ENCODE data around the gene AUTS2.

DNA sequence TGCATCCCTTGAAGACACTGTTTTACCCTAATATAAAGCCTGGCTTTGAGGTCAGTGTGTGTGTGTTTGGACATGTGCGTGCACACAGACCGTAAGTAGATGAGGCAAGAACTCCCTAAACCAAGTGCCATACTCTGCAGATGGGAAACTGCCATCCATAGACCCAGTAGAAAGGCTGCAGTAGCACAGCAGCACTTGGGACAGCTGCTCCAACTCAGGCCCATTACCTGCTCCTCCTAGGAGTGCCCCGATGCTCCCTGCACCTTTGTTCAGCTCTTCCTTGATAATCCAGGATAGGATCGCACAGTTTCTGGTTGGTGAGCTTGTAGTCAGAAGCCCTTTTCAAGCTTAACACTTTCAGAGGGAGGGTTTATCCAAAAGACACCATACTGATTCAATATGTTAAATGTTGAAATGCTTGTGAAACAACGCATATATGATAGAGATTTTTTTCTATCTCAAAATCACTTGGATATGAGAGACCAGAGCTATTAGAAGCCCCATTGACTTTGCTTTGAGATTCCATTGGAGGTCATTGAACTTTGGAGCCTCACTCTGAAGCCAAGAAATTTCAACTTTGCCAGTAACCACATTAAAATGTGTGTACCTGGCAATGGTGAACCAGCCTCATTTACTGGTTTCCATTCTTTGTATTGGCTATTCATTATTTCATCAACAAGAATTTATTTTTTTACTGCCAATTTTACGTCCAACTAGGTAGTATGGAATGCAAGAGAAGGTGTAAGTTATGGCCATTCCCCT, 776.7 kb downstream of the AUTS2 start:
- TF ChIP-seq, protein P1, sequence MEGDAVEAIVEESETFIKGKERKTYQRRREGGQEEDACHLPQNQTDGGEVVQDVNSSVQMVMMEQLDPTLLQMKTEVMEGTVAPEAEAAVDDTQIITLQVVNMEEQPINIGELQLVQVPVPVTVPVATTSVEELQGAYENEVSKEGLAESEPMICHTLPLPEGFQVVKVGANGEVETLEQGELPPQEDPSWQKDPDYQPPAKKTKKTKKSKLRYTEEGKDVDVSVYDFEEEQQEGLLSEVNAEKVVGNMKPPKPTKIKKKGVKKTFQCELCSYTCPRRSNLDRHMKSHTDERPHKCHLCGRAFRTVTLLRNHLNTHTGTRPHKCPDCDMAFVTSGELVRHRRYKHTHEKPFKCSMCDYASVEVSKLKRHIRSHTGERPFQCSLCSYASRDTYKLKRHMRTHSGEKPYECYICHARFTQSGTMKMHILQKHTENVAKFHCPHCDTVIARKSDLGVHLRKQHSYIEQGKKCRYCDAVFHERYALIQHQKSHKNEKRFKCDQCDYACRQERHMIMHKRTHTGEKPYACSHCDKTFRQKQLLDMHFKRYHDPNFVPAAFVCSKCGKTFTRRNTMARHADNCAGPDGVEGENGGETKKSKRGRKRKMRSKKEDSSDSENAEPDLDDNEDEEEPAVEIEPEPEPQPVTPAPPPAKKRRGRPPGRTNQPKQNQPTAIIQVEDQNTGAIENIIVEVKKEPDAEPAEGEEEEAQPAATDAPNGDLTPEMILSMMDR (conservative IDR thresholded peaks at IDR 0.05 in 1 of 2, IDR thresholded peaks at IDR 0.05 in 1 of 2; ENCODE audit: low read depth in 1 of 2, low read length in 2 of 2): no peak
- TF ChIP-seq EZH2 (IDR thresholded peaks at IDR 0.05; ENCODE audit: low read length, missing control alignments): no peak
